Upper lobe of left lung (tissue), 6 donors: ENCODE results near the gene STT3B. TPM values are rescaled to one million over a fixed set of nuclear protein-coding genes. Genes with fewer than 3 reads are reported as not detected.
"Not testable (repeated sequence)": the region's sequence is repeated elsewhere in the genome, so short reads cannot be mapped to it uniquely, and the experiment has no call there.

Experiments used
- ATAC-seq, 2 donors: fragments of 200-7000 bp; cut with Tn5 transposase; one replicate each; pipeline ENCODE4 v1.9.1; 2022; ENCODE audit warnings: mild to moderate bottlenecking in 2 of 2, moderate library complexity in 2 of 2; ENCODE audit not compliant: low FRiP score in 2 of 2
- DNase-seq, 2 donors: peaks; one replicate each; pipeline ENCODE4 v3.0.0-alpha.2; 2019 to 2020
- H3K27ac ChIP-seq, 4 donors: fragments of 200-600 bp; sonication (generic); one replicate each; pipeline ENCODE4 v1.5.1; 2016 to 2019
- H3K27me3 ChIP-seq, 4 donors: fragments of 200-600 bp; sonication (generic); one replicate each; pipeline ENCODE4 v1.5.1; 2017 to 2019
- H3K36me3 ChIP-seq, 4 donors: fragments of 200-600 bp; sonication (generic); one replicate each; pipeline ENCODE4 v1.5.1; 2016 to 2019
- H3K4me1 ChIP-seq, 4 donors: fragments of 200-600 bp; sonication (generic); one replicate each; pipeline ENCODE4 v1.5.1; 2018 to 2019
- H3K4me3 ChIP-seq, 4 donors: fragments of 200-600 bp; sonication (generic); one replicate each; pipeline ENCODE4 v1.5.1; 2017 to 2019; ENCODE audit warnings: mild to moderate bottlenecking in 2 of 4, moderate library complexity in 1 of 4
- H3K9me3 ChIP-seq, 4 donors: fragments of 200-600 bp; sonication (generic); one replicate each; pipeline ENCODE4 v1.5.1; 2018 to 2019
- EP300 ChIP-seq, 4 donors: sonication (generic); formaldehyde crosslinking; IDR thresholded peaks; one replicate each; pipeline ENCODE4 v1.5.1; 2017; ENCODE audit warnings: antibody characterized with exemption in 4 of 4, control low read depth in 2 of 4
- POLR2A ChIP-seq, 4 donors: fragments of 450-650 bp; IDR thresholded peaks; one replicate each; pipeline ENCODE4 v1.5.1; 2016 to 2017; ENCODE audit warnings: antibody characterized with exemption in 4 of 4, mild to moderate bottlenecking in 2 of 4
- POLR2AphosphoS5 ChIP-seq, 2 donors: sonication (generic); formaldehyde crosslinking; IDR thresholded peaks; one replicate each; pipeline ENCODE4 v1.5.1; 2017; ENCODE audit warnings: antibody characterized with exemption in 2 of 2
- WGBS, 2 donors: methylation state at CpG; one replicate each; pipeline ENCODE4 v1.1.5; 2017 to 2018; 5-methylcytosine and 5-hydroxymethylcytosine counted together
- total RNA-seq, 6 donors: library from RNA; depleted of rRNA in 4 of 6; stranded (reverse); fragments of >200 nt in 4 of 6; gene quantifications; one replicate each; pipeline versions ENCODE4 v1.1.0 to v1.2.1, GENCODE V29; 2016 to 2021
- TF ChIP-seq, protein P1 (sequence below), 6 experiments: fragments of 450-650 bp in 4 of 6; fragments of 200-600 bp in 2 of 6; sonication (generic) in 2 of 6; IDR thresholded peaks; one replicate each; pipeline ENCODE4 v1.5.1; 2016 to 2019; ENCODE audit warnings: antibody characterized with exemption in 6 of 6
- donor health status: DM: no; HTN: no; CAD: no; lungs with moderate emphysema.
- donor health status: DM: no; HTN: yes; CAD: no; lungs with severe emphysema.

Gene STT3B
- total RNA-seq, 6 donors from 2014 or later = 42.9 to 137 (median 88.8) TPM

DNA sequence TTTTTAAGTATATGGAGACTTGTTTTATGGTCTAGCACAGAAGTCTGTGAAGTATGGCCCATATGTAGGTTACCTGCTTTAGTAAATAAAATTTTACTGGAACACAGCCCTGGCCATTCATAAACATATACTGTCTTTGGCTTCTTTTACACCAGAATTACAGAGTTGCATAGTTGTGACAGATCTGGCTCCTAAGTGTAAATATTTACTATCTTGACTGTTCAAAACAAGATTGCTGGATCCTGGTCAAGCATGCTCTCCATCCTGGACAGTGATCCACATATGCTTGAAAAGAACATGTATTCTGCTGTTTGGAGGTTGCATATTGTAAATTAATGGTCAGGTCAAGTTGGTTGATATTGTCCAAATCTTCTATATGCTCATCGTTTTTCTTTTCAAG, 57.9 kb downstream of the STT3B start:
- no peak for ATAC-seq
- Histone ChIP-seq H3K4me1 (peaks cover 0 to 3% (median 0%) of the 10 kb centered on the region in 4 donors), H3K27ac (no peak overlapping the region), H3K4me3 (no peak overlapping the region), H3K9me3 (peaks cover 0 to 14% (median 0%) of the 10 kb centered on the region in 4 donors), H3K36me3 (peaks cover 0 to 21% (median 3%) of the 10 kb centered on the region in 4 donors), H3K27me3 (no peaks in the 10 kb centered on the region)
- WGBS, 2 donors = 96 to 100% methylated on average over 1 of the region's 1 CpG
- DNase-seq = no peak
- no peak for TF ChIP-seq POLR2A (IDR thresholded peaks at IDR 0.05)
- no peak for TF ChIP-seq EP300 (IDR thresholded peaks at IDR 0.05)
- TF ChIP-seq, protein P1, sequence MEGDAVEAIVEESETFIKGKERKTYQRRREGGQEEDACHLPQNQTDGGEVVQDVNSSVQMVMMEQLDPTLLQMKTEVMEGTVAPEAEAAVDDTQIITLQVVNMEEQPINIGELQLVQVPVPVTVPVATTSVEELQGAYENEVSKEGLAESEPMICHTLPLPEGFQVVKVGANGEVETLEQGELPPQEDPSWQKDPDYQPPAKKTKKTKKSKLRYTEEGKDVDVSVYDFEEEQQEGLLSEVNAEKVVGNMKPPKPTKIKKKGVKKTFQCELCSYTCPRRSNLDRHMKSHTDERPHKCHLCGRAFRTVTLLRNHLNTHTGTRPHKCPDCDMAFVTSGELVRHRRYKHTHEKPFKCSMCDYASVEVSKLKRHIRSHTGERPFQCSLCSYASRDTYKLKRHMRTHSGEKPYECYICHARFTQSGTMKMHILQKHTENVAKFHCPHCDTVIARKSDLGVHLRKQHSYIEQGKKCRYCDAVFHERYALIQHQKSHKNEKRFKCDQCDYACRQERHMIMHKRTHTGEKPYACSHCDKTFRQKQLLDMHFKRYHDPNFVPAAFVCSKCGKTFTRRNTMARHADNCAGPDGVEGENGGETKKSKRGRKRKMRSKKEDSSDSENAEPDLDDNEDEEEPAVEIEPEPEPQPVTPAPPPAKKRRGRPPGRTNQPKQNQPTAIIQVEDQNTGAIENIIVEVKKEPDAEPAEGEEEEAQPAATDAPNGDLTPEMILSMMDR (IDR thresholded peaks at IDR 0.05) = no peak
- no peak for TF ChIP-seq POLR2AphosphoS5 (IDR thresholded peaks at IDR 0.05)

DNA sequence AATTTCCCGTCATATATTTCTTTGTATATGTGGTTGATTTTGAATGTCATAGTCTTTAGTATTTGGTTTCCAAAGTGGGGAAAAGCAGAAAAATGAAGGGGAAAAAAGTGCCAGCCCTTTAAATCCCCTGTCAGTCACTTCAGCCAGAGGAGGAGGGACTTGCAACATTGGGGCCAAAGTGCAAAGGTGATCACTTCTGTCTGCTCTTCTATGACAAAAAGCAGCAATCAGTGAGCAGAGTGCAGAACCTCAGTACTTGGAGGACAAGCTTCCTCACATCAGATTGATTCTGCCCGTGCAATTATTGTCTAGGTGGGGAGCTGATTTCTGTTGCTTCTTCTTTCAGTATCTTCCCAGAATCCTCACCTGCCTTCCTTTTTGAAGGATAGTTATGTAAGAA, 60.0 kb downstream of the STT3B start:
- Histone ChIP-seq H3K36me3 (peaks cover 0 to 31% (median 3%) of the 10 kb centered on the region in 4 donors), H3K27me3 (no peaks in the 10 kb centered on the region), H3K27ac (no peak overlapping the region), H3K9me3 (peaks cover 0 to 14% (median 0%) of the 10 kb centered on the region in 4 donors), H3K4me1 (peaks cover 3 to 11% (median 6%) of the 10 kb centered on the region in 4 donors), H3K4me3 (no peak overlapping the region)
- DNase-seq (no peak), ATAC-seq (no peak)
- TF ChIP-seq POLR2AphosphoS5 (IDR thresholded peaks at IDR 0.05) (no peak), EP300 (IDR thresholded peaks at IDR 0.05) (no peak), POLR2A (IDR thresholded peaks at IDR 0.05) (no peak)
- TF ChIP-seq, protein P1 (IDR thresholded peaks at IDR 0.05) = no peak
- 96 to 100% methylated on average over 2 of the region's 2 CpGs for WGBS, 2 donors

DNA sequence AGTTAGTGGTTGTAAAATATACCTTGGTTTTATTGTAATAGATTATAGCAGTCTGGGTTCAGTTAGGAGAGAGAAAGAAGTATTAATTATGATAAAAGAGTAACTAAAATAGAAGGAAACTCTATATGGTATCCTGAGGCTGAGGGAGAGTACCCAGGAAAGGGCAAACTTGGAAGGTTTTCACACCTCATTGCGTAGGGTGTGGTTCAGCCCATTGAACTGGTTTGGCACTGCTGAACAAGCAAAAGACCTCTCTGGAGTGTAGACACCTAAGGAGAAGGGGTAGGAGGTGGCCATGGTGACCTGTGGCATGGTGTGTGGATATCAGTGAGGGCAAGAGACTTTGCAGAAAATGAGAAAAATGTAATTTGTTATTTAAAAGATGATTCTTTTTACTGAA, 63.5 kb downstream of the STT3B start:
- Histone ChIP-seq H3K27me3 (no peaks in the 10 kb centered on the region), H3K36me3 (peaks cover 0 to 41% (median 3%) of the 10 kb centered on the region in 4 donors), H3K4me1 (peaks cover 3 to 11% (median 6%) of the 10 kb centered on the region in 4 donors), H3K4me3 (no peak overlapping the region), H3K9me3 (no peaks in the 10 kb centered on the region), H3K27ac (no peak overlapping the region)
- ATAC-seq = no peak
- DNase-seq = no peak
- no peak for TF ChIP-seq POLR2AphosphoS5 (IDR thresholded peaks at IDR 0.05)
- TF ChIP-seq, protein P1 (IDR thresholded peaks at IDR 0.05) = no peak
- TF ChIP-seq EP300 (IDR thresholded peaks at IDR 0.05) = no peak
- no peak for TF ChIP-seq POLR2A (IDR thresholded peaks at IDR 0.05)
- WGBS, 2 donors = 69 to 86% methylated on average over 1 of the region's 1 CpG

DNA sequence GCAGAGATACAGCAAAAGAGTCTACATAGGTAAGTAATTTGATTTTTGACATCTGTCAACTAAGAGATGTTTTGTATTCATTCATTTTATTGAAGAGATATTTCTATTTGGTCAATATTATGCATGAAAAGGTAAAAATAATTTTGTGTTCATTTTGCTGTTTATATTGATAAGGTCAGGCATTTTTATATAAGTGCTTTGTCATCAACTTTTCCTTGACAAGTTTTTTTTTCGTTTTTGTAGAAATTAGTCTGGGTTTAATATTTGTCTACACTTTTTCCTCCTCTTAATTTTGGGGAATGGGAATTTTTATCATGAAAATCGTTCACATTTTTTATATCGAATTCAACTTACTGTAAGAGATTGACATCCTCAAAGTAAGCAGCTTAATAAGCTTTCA, 67.7 kb downstream of the STT3B start:
- no peak overlapping the region for H3K4me3 ChIP-seq
- 94 to 97% methylated on average over 3 of the region's 3 CpGs for WGBS, 2 donors
- peaks cover 0 to 33% (median 0%) of the 10 kb centered on the region in 4 donors for H3K36me3 ChIP-seq
- H3K27ac ChIP-seq = no peak overlapping the region
- DNase-seq (no peak), ATAC-seq (no peak)
- H3K9me3 ChIP-seq = no peaks in the 10 kb centered on the region
- peaks cover 3 to 10% (median 6%) of the 10 kb centered on the region in 4 donors for H3K4me1 ChIP-seq
- TF ChIP-seq, protein P1 (IDR thresholded peaks at IDR 0.05) = no peak
- TF ChIP-seq EP300 (IDR thresholded peaks at IDR 0.05) = no peak
- TF ChIP-seq POLR2AphosphoS5 (IDR thresholded peaks at IDR 0.05) = no peak
- no peak for TF ChIP-seq POLR2A (IDR thresholded peaks at IDR 0.05)
- no peaks in the 10 kb centered on the region for H3K27me3 ChIP-seq

DNA sequence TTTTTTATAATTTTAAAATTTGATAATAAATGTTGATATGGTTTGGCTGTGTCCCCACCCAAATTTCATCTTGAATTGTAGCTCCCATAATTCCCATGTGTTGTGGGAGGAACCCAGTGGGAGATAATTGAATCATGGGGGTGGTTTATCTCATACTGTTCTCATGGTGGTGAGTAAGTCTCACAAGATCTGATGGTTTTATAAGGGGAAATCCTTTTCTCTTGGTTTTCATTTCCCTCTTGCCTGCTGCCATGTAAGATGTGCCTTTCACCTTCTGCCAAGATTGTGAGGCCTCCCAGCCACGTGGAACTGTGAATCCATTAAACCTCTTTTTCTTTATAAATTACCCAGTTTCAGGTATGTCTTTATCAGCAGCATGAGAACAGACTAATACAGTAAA, 72.6 kb downstream of the STT3B start:
- Histone ChIP-seq H3K36me3 (peaks cover 0 to 15% (median 3%) of the 10 kb centered on the region in 4 donors), H3K9me3 (peaks cover 0 to 17% (median 12%) of the 10 kb centered on the region in 4 donors)
- not testable (repeated sequence) for H3K27me3 ChIP-seq, H3K4me1 ChIP-seq, ATAC-seq, DNase-seq, H3K27ac ChIP-seq, H3K4me3 ChIP-seq
- 93 to 100% methylated on average over 1 of the region's 1 CpG for WGBS, 2 donors
